ENCODE measurements around the gene TESK2. TPM values are rescaled to one million over a fixed set of nuclear protein-coding genes. Genes with fewer than 3 reads are reported as not detected.

Gene TESK2
- total RNA-seq, 1 donor from 2014 or later, result 1.6 TPM

DNA sequence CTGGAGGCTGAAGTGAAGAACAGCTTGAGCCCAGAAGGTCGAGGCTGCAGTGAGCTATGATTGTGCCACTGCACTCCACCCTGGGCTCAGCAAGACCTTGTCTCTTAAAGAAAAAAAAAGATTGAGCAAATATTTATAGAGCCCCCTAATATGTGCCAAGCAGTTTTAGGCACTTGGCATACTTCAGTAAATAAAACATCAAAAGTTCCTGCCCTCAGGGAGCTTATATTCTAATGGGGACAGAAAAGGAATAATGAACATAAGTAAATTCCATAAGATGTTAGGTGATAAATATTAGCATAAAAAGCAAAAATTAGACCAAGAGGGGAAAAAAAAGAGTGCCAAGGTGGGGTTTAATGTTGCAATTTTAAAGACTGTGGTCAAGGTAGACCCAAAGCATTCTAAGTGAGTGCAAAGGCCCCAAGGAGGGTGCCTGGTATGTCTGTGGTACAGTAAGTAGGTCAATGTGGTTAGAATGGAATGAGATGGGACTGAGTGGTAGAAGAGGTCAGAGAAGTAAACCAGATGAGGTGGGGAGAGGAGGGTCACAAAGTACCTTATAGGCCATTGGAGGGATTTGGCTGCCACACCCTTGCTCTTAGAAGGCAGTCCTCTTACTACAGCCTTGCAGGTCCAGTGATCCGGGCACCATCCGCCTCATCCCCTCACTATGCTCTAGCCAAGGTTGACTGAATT is 153.2 kb downstream of the TESK2 start:
- peak; percentile 52 for DNase-seq (ENCODE audit: low read depth)

DNA sequence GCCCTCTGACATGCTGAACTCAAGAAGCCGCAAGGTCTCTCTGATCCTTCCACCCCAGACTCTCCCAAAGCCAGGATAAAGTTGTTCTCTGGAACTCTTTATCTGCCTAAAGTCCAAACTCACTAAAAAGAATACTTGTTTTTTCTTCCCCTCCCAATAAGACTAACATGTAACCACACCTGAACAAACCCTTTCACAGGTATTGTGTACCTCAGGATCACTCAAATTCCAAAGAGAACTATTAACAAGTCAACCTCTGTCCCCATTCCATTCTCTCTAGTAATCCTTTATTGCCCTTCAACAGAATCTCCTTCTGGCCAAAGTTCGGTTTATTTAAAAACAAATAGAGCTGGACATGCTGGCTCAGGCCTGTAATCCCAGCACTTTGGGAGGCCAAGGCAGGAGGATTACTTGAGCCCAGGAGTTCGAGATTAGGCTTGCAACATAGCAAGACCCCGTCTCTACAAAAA is 155.1 kb downstream of the TESK2 start:
- peak; percentile 38 for DNase-seq (ENCODE audit: low read depth)

DNA sequence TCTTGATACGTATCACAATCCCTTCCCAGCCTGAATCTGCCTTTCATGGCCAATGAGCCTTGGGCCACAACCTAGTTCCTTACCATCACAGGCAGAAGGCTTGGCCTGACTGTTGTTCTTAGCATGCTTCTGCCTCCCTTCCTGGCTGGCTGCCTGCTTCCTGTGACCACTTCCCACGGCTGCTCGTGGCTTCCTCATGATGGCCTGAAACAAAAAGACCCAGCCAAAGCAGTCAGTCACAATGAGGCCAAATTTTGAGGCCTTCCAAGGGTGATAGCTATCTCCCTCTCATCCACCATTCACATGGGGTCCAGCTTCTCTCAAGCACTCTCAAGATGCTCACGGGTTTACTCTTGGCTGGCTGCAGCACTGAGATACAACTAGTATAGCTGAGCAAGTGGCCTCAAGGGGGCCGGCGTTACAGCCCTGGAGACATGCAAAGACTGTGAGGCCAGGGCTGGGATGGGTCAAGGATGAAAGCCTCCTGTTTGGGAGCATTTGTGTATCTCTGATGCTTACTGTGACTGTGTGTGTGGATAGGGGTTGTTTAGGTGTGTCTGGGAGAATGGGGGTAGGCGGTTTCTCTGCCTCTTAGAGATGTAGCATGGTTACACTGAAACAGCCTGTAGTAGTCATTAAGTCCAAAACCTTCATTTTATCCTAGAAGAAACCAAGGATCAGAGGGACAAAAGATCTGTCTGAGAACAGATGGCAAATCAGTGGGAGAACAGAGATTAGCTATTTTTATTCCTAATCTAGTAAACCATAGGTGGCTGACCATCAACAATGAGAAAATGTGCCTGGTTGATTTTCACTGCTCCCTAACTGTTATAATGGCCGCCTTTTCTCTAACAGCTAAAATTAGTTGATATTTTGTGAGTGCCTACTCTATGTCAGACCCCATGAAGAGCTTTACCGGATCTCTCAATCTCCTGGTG is 156.4 kb downstream of the TESK2 start:
- DNase-seq (ENCODE audit: low read depth), result no peak

DNA sequence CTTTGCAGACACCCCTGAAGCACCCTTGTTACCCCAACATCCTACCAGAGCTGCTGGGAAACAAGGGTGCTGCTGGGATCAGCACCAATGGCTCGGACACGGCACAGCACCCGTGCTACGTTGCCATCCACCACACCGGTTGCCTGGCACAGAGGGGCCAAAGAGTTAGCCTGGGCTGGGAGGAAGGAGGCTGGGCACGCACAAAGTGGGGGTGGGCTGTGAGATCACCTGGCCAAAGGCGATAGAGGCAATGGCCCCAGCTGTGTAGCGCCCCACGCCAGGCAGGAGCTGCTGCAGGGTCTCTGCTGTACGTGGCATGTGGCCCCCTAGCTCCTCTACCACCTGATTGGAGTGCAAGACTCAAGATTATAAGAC is 158.6 kb downstream of the TESK2 start:
- DNase-seq (ENCODE audit: low read depth), result no peak

DNA sequence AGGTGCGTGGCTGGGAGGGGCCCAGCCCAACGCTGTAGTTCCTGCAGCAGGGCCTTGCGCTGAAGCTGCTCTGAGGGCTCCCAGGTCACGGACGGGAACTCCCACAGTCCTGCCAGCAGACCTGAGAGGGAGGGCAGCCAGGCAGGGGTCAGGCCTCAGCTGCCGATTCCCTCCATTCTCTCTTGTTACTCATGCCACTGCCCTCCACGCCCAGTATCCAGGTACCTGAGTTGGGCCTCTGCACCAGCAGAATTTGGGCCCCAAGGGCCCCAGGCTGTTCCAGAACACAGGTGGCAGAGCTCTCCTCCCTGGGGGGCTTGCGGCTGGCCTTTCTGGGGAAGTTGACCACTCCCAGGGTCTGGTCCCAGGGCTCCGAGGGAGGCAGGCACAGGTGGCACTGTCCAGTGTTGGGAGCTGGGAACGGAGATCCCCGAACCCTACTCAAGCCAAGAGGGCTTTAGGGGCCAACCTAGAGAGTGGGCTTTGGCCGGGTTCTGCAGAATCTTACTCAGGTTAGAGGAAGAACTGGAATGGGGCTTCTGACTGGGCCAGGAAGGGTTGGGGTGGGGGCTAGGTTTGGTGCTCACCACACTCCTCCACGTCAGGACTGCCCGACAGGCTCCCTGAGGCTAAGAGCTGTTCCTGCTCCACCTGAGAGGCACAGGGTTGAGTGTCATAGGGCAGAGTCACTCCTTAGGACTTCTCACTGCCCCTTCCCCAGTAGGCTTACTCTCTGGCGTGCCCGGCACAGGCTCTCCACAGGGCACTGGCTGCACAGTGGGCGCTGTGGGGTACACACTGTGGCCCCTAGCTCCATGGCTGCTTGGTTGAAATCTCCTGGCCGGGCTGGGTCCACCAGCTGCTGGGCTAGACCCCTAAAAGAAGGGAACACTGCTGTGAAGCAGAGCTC is 159.3 kb downstream of the TESK2 start:
- no peak for DNase-seq (ENCODE audit: low read depth)

DNA sequence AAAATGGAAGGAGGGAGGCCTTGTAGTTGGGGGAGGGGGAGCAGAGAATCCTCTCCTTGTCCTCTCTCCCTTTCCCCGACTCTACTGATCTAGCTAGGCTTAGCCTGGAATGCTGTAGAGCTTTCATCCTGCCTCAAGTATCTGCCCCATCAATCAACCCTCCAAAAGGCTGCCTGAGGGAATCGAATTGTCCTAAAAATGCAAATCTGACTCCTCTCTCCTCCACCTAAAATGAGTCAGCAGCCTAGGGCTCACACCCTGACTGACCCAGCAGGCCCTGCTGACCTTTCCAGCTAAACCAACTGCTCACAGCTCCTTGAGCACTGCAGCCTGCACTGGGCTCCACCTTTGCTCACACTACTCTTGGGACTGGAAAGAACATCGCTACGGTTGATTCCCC is 161.5 kb downstream of the TESK2 start:
- no peak for DNase-seq (ENCODE audit: low read depth)

DNA sequence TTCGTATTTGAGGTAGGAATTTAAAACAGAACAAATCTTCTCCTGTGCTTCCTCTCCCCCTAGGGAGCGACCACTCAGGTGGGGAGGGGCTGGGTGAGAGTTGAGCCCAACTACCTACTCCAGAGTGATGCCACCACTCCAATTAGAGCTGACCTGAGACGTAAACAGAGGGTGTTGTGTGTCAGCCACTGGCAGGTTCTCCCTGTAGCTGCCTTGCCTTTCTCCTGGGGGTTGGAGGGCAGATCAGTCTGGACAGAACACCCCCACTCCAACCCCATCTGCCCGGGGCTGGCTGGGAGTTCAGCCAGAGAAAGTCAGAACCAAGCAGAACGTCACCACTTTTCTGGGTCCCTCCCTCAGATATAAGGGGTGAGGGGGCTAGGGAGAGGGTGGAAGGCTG is 162.3 kb downstream of the TESK2 start:
- DNase-seq (ENCODE audit: low read depth), result no peak

DNA sequence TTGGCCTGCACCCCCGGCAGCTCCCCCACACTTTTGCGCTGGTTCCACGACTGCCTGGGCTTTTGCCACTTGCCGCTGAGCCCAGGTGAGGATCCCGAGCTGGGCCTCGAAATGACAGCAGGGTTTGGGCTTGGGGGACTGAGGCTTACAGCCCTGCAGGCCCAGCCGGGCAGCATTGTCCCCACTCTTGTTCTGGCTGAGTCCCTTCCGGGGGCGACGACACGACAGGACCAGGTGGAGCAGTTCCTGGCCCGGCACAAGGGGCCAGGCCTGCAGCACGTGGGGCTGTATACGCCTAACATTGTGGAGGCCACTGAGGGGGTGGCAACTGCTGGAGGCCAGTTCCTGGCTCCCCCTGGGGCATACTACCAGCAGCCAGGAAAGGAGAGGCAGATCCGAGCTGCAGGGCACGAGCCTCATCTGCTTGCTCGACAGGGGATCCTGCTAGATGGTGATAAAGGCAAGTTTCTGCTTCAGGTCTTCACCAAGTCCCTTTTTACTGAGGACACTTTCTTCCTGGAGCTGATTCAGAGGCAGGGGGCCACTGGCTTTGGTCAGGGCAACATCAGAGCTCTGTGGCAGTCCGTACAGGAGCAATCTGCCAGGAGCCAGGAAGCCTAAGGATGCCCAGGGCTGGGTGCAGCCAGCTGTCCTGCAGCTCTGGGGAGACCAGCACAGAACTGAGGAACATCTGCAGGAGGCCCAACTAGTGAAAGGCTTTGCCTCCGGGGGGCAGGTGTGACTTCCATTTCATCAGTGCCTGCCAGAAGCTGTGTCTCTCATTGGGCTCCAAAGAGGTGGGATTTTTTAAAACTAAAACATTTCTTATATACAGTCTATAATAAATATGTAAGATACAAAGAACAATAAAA is 163.1 kb downstream of the TESK2 start:
- no peak for DNase-seq (ENCODE audit: low read depth)

DNA sequence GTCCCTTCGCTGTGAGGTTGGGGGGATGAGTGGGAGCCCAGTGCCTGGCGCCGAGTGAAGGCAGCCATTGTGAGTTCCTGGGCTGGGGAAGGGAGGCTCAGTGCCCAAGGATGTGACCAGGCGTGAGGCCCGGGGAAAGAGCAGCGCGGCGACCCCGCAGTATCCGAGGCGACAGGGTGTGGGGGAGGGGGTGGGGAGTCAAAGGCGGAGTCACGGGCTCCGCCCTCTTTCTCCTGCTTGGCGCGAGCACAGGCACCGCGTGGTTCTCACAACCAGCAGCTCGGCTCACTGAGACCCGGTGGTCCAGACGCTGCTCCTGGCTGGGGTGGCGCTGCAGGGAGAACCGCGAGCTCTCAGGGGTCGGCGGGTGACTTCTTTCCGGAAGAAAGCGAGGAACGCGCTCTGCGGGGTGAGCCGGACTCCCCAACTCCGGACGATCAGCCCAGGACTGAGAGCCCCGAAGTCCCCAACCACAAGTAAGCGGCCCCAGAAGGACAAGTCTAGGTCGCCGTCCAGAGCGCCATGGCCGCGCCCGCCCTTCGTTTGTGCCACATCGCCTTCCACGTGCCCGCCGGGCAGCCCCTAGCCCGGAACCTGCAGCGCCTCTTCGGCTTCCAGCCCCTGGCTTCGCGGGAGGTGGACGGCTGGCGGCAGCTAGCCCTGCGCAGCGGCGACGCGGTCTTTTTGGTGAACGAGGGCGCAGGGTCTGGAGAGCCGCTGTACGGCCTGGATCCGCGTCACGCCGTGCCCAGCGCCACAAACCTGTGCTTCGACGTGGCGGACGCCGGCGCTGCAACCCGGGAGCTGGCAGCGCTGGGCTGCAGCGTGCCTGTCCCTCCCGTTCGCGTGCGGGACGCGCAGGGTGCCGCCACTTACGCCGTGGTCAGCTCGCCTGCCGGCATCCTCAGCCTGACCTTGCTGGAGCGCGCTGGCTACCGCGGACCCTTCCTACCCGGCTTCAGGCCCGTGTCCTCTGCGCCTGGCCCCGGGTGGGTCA is 164.0 kb downstream of the TESK2 start, which contains the start of gene HPDL:
HPDL (plus strand) TSS at position 269 of the 997 bp plus-strand sequence; CDS start at position 523, 254 bp downstream.
- DNase-seq (ENCODE audit: low read depth), result peak; percentile 16

DNA sequence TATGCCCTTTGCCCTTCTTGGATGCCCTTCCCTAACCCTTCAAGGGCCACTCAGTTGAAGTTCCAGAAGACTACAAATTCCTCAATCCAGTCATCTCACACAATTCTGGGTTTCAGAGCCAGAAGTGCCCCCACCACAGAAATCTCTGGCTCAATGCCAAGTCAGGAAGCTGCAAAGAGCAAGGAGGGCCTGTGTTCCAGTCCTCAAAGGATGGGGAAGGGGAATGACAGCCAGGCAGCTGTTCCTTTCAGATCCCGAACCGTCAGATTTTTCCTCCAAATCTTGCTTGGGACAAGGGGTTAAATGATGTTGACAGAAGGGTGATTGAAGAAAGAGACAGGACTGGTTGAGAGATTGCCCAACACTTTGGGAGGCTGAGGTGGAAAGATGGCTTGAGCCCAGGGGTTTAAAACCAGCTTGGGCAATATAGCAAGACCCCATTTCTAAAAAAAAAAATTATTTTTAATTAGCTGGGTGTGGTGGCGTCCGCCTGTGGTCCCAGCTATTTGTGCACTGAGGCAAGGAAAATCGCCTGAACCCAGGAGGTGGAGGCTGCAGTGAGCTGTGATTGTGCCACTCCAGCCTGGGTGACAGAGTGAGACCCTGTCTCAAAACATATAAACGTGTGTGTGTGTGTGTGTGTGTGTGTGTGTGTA is 165.0 kb downstream of the TESK2 start:
- DNase-seq (ENCODE audit: low read depth), result no peak

DNA sequence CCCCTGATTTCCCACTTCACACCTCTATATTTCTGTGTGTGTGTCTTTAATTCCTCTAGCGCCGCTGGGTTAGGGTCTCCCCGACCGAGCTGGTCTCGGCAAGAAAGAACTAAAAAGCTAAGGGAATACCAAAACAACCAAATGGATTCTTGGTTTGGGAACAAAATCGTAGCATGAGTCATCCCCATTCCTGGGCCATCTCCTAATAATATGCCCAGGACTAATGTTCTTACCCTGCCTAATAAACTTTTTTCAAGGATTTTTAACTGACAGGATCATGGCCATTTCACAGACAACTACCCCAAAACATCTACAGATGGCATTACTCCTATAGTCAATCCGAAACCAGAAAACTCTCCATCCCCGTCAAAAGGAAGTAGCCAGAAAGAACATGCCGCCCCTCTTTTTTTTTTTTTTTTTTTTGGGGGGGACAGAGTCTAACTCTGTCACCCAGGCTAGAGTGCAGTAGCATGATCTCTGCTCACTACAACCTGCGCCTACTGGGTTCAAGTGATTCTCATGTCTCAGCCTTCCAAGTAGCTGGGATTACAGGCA is 168.4 kb downstream of the TESK2 start:
- no peak for DNase-seq (ENCODE audit: low read depth)

DNA sequence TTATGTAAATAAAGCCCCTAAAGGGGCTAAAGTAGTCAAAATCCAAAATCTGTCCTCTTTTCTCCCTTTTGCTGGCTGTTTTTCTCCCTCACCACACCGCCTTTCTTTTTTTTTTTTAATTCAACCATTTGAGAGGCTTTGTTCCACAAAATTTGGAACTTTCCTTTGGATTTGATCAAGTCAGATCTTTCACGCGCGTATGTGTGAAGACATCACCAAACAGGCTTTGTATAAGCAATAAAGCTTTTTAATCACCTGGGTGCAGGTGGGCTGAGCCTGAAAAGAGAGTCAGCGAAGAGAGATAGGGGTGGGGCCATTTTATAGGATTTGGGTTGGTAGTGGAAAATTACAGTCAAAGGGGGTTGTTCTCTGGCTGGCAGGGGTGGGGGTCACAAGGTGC is 169.5 kb downstream of the TESK2 start:
- DNase-seq (ENCODE audit: low read depth), result no peak

DNA sequence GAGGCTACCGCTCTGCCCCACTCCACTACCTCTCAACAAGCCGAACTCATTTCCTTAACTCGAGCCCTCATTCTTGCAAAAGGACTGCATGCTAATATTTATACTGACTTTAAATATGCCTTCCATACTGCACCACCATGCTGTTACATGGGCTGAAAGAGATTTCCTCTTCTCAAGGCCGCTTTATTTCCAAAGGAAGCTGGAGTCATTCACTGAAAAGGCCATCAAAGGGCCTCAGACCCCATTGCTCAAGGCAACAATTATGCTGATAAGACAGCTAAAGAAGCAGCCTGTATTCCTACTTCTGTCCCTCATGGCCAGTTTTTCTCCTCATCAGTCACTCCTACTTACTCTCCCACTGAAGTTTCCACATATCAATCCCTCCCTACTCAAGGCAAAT is 171.2 kb downstream of the TESK2 start:
- DNase-seq (ENCODE audit: low read depth), result no peak

DNA sequence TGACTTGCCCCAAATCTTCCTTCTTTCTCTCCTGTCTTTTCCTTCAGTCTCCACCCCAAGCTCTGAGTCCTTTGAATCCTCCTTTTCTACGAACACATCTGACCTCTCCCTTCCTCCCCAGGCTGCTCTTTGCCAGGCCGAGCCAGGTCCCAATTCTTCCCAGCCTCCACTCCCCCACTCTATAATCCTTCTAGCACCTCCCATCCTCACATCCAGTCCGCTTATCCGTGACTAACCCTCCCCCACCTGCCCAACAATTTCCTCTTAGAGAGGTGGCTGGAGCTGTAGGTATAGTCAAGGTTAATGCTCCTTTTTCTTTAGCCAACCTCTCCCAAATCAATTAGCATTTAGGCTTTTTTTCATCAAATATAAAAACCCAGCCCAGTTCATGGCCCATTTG is 173.8 kb downstream of the TESK2 start:
- DNase-seq (ENCODE audit: low read depth), result no peak

DNA sequence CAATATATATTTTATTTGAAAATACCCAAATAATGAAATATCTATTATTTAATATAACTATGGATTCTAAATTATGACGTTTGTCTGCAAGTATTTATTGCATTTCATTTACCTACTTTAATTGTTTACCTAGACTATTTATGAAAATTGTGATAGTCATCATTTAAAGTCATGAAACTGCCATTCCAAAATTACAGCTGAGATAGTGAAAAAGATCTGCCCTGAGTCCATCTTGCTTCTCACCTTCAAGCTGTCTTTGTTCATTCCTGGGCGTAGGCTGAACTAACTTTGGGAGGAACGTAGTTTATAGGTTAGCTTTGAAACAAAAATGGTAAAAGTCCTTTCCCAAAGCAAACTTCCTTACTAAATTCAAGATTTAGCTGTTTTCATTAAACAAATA is 176.7 kb downstream of the TESK2 start:
- DNase-seq (ENCODE audit: low read depth), result no peak

DNA sequence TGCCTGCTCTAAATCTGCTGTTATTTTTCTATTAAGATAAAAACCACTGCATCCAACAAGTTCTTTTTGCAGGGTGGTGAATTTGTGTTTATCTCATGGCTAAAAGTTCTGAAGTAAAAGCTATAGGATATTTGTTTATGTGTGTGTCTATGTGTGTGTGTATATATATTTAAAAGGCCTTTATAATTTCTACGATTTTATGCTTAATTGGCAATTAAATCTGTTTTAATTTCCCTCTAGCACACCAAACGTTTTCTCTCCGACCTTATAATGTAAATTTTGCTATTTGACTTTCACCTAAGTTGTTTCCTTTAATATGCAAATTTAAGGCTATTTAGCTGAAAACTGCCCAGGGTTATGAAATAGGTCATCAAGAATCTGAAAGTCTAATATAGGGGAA is 184.1 kb downstream of the TESK2 start:
- no peak for DNase-seq (ENCODE audit: low read depth)

DNA sequence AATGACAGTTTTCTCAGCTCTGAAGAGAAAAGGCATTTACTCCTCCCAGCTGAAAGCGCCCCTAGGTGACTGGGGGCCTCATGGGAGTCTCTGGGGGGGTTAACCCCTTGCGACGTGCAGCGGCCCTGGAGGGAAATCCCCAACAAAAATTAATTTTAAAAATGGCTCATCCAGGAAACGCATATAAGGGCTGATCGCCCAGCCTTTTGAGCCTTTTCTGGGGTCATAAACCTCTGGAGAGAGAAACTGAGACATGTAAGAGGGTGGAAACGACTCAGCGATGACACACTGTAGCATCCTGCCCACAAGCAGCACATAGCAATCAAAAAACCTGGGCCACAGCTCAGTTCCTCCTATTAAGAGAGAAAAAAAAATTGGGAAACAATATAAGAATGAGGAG is 184.6 kb downstream of the TESK2 start:
- no peak for DNase-seq (ENCODE audit: low read depth)

DNA sequence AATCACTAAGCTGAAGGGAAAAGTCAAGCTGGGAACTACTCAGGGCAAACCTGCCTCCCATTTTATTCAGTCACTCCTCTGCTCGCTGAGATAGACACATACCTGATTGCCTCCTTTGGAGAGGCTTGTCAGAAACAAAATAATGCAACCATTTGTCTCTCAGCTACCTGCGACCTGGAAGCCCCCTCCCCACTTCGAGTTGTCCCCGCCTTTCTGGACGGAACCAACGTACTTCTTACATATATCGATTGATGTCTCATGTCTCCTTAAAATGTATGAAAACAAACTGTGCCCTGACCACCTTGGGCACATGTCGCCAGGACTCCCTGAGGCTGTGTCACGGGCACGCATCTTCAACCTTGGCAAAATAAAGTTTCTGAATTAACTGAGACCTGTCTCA is 185.7 kb downstream of the TESK2 start:
- DNase-seq (ENCODE audit: low read depth), result no peak

All from renal cortical epithelial cell (primary cell).